ENCODE data around the gene TTLL1. TPM values are rescaled to one million over a fixed set of nuclear protein-coding genes. Genes with fewer than 3 reads are reported as not detected.

Gene TTLL1
- polyA plus RNA-seq: 1 to 10 TPM; 2.7 to 7.9 (median 2.9) TPM

- WGBS, 3 donors: 3 to 4% (median 3%) methylated on average over 51 to 64 of the region's 64 CpGs
- no peak within 1 kb of the TSS for H3K27ac ChIP-seq (ENCODE audit: low read depth, low read length)
These were observed at the start of gene TTLL1 for GRCh38 chr22:43088984-43089717. Gene TTLL1, minus strand, starts transcription at chr22:43089391. Its CDS starts 13,805 bp downstream, at chr22:43075586.

- 63 to 73% (median 63%) methylated on average over 10 of the region's 10 CpGs for WGBS, 3 donors
- no peak overlapping the region for H3K27ac ChIP-seq (ENCODE audit: low read depth, low read length)
These were observed 47.6 kb upstream of the TTLL1 start for GRCh38 chr22:43136801-43137200.

GRCh38 chr22:43136255-43136654 lies 47.1 kb upstream of the TTLL1 start:
- WGBS, 3 donors: 31 to 51% (median 35%) methylated on average over 9 of the region's 9 CpGs
- H3K27ac ChIP-seq (ENCODE audit: low read depth, low read length): no peak overlapping the region

GRCh38 chr22:43135565-43135964 lies 46.4 kb upstream of the TTLL1 start:
- no peak overlapping the region for H3K27ac ChIP-seq (ENCODE audit: low read depth, low read length)
- 89 to 93% (median 92%) methylated on average over 5 of the region's 5 CpGs for WGBS, 3 donors

GRCh38 chr22:43134553-43134952 lies 45.4 kb upstream of the TTLL1 start:
- WGBS, 3 donors: 95 to 96% (median 96%) methylated on average over 4 of the region's 4 CpGs
- H3K27ac ChIP-seq (ENCODE audit: low read depth, low read length): no peak overlapping the region

GRCh38 chr22:43133401-43133800 lies 44.2 kb upstream of the TTLL1 start:
- H3K27ac ChIP-seq (ENCODE audit: low read depth, low read length): no peak overlapping the region
- 86 to 96% (median 91%) methylated on average over 9 of the region's 9 CpGs for WGBS, 3 donors

- no peak overlapping the region for H3K27ac ChIP-seq (ENCODE audit: low read depth, low read length)
- 81 to 87% (median 82%) methylated on average over 17 of the region's 17 CpGs for WGBS, 3 donors
These were observed 42.7 kb upstream of the TTLL1 start for GRCh38 chr22:43131773-43132501.

GRCh38 chr22:43129426-43130425 lies 40.5 kb upstream of the TTLL1 start:
- no peak overlapping the region for H3K27ac ChIP-seq (ENCODE audit: low read depth, low read length)
- WGBS, 3 donors: 46 to 60% (median 54%) methylated on average over 15 to 16 of the region's 16 CpGs

- no peak overlapping the region for H3K27ac ChIP-seq (ENCODE audit: low read depth, low read length)
- WGBS, 3 donors: 28 to 57% (median 52%) methylated on average over 20 of the region's 20 CpGs
These were observed 39.8 kb upstream of the TTLL1 start for GRCh38 chr22:43128928-43129424.

GRCh38 chr22:43128116-43128515 lies 38.9 kb upstream of the TTLL1 start:
- WGBS, 3 donors: 34 to 65% (median 37%) methylated on average over 13 of the region's 13 CpGs
- no peak overlapping the region for H3K27ac ChIP-seq (ENCODE audit: low read depth, low read length)

GRCh38 chr22:43127166-43127908 lies 38.1 kb upstream of the TTLL1 start:
- no peak overlapping the region for H3K27ac ChIP-seq (ENCODE audit: low read depth, low read length)

GRCh38 chr22:43126501-43127165 lies 37.4 kb upstream of the TTLL1 start:
- no peak overlapping the region for H3K27ac ChIP-seq (ENCODE audit: low read depth, low read length)
- 53 to 70% (median 56%) methylated on average over 5 of the region's 5 CpGs for WGBS, 3 donors

More at GRCh38 chr22:43127166-43127908, 38.1 kb upstream of the TTLL1 start:
- whole genome bisulfite sequencing, 3 donors: 83 to 92% (median 88%) methylated on average over 17 of the region's 17 CpGs

- H3K27ac ChIP-seq (ENCODE audit: low read depth, low read length): no peak overlapping the region
- WGBS, 3 donors: 42 to 75% (median 73%) methylated on average over 7 of the region's 7 CpGs
These were observed 29.8 kb upstream of the TTLL1 start for GRCh38 chr22:43118953-43119458.

GRCh38 chr22:43118024-43118849 lies 29.0 kb upstream of the TTLL1 start:
- WGBS, 3 donors: 68 to 79% (median 72%) methylated on average over 21 of the region's 21 CpGs
- H3K27ac ChIP-seq (ENCODE audit: low read depth, low read length): no peak overlapping the region

GRCh38 chr22:43116932-43117331 lies 27.7 kb upstream of the TTLL1 start:
- 92 to 96% (median 94%) methylated on average over 7 of the region's 7 CpGs for WGBS, 3 donors

GRCh38 chr22:43114958-43115357 lies 25.8 kb upstream of the TTLL1 start:
- no peak overlapping the region for H3K27ac ChIP-seq (ENCODE audit: low read depth, low read length)
- WGBS, 3 donors: 16 to 56% (median 45%) methylated on average over 5 of the region's 5 CpGs

More at GRCh38 chr22:43116932-43117331, 27.7 kb upstream of the TTLL1 start:
- H3K27ac ChIP-seq (ENCODE audit: low read depth, low read length): no peak overlapping the region
